HEK293 (cell line): ENCODE measurements around the gene PRKCE.

Experiments used
- CTCF ChIA-PET: fragments of 350-600 bp; formaldehyde crosslinking; extraction: SDS; loops from one replicate; lab custom pipeline; 2021; ENCODE audit warnings: antibody characterized with exemption; lab: Yijun Ruan, JAX
- POLR2A ChIA-PET: fragments of 300-600 bp; formaldehyde crosslinking; extraction: SDS; loops from one replicate; lab custom pipeline; 2020; ENCODE audit warnings: antibody characterized with exemption, inconsistent platforms; lab: Yijun Ruan, JAX
- H3K27ac ChIP-seq: fragments of 200-500 bp; sonication (Bioruptor generic); 2 replicates; pipeline ENCODE4 v1.5.1; 2014; ENCODE audit warnings: low read depth, low read length, control low read depth, inconsistent platforms; ENCODE audit errors: extremely low read depth
- H3K36me3 ChIP-seq, 2 experiments: fragments of 200-500 bp in 1 of 2; sonication (Bioruptor generic) in 1 of 2; 1 replicate in 1 of 2; 2 replicates in 1 of 2; pipeline ENCODE4 v1.5.1; 2014 to 2017; ENCODE audit warnings: inconsistent platforms in 2 of 2, low read length in 2 of 2; ENCODE audit not compliant: control insufficient read depth in 2 of 2, insufficient read depth in 1 of 2
- H3K4me1 ChIP-seq: fragments of 200-500 bp; sonication (Bioruptor generic); 2 replicates; pipeline ENCODE4 v1.5.1; 2014; ENCODE audit warnings: mild to moderate bottlenecking, low read length, inconsistent platforms; ENCODE audit not compliant: control insufficient read depth, insufficient read depth
- H3K4me3 ChIP-seq: 2 replicates; pipeline ENCODE4 v1.5.1; 2011; ENCODE audit warnings: low read depth, mild to moderate bottlenecking, control low read depth, low read length, moderate library complexity
- H3K9me3 ChIP-seq: fragments of 200-500 bp; sonication (Bioruptor generic); 2 replicates; pipeline ENCODE4 v1.5.1; 2014; ENCODE audit warnings: low read depth, low read length, inconsistent platforms; ENCODE audit not compliant: control insufficient read depth, insufficient read depth
- CTCF ChIP-seq: fragments of 450-650 bp; formaldehyde crosslinking; IDR thresholded peaks from 2 replicates; pipeline ENCODE4 v1.5.1; 2016; ENCODE audit warnings: missing biosample characterization, missing genetic modification characterization
- EGR2 ChIP-seq: fragments of 450-650 bp; formaldehyde crosslinking; IDR thresholded peaks from 2 replicates; pipeline ENCODE4 v1.5.1; 2016; ENCODE audit warnings: low read depth, missing biosample characterization, missing genetic modification characterization
- KLF1 ChIP-seq: fragments of 450-650 bp; formaldehyde crosslinking; IDR thresholded peaks from 2 replicates; pipeline ENCODE4 v1.5.1; 2016; ENCODE audit warnings: missing biosample characterization, missing genetic modification characterization
- MZF1 ChIP-seq: fragments of 450-650 bp; formaldehyde crosslinking; IDR thresholded peaks from 2 replicates; pipeline ENCODE4 v1.5.1; 2017; ENCODE audit warnings: missing biosample characterization, missing genetic modification characterization, borderline replicate concordance
- REPIN1 ChIP-seq: fragments of 450-650 bp; formaldehyde crosslinking; IDR thresholded peaks from 2 replicates; pipeline ENCODE4 v1.5.1; 2017; ENCODE audit warnings: missing biosample characterization, missing genetic modification characterization, low read depth
- SETDB1 ChIP-seq: IDR thresholded peaks from one replicate; pipeline ENCODE4 v1.6.1; 2017; ENCODE audit warnings: mild to moderate bottlenecking, low read length, moderate library complexity, mixed read lengths; ENCODE audit not compliant: insufficient read length
- TCF7L2 ChIP-seq: IDR thresholded peaks from 2 replicates; pipeline ENCODE4 v1.6.1; 2011; ENCODE audit warnings: low read depth, mild to moderate bottlenecking, inconsistent platforms, low read length, moderate library complexity, borderline replicate concordance
- YY2 ChIP-seq: fragments of 450-650 bp; formaldehyde crosslinking; IDR thresholded peaks from 2 replicates; pipeline ENCODE4 v1.5.1; 2016; ENCODE audit warnings: missing biosample characterization, missing genetic modification characterization
- ZBTB17 ChIP-seq: fragments of 450-650 bp; formaldehyde crosslinking; IDR thresholded peaks from 2 replicates; pipeline ENCODE4 v1.5.1; 2016; ENCODE audit warnings: missing biosample characterization, missing genetic modification characterization
- ZEB2 ChIP-seq: fragments of 450-650 bp; formaldehyde crosslinking; IDR thresholded peaks from 2 replicates; pipeline ENCODE4 v1.5.1; 2016; ENCODE audit warnings: missing biosample characterization, missing genetic modification characterization
- ZFP3 ChIP-seq: fragments of 450-650 bp; formaldehyde crosslinking; IDR thresholded peaks from 2 replicates; pipeline ENCODE4 v1.5.1; 2016; ENCODE audit warnings: low read depth, missing biosample characterization, missing genetic modification characterization
- ZNF140 ChIP-seq: fragments of 450-650 bp; formaldehyde crosslinking; IDR thresholded peaks from 2 replicates; pipeline ENCODE4 v1.5.1; 2016; ENCODE audit warnings: missing biosample characterization, missing genetic modification characterization
- ZNF169 ChIP-seq: fragments of 450-650 bp; formaldehyde crosslinking; IDR thresholded peaks from 2 replicates; pipeline ENCODE4 v1.5.1; 2016; ENCODE audit warnings: missing biosample characterization, missing genetic modification characterization
- ZNF18 ChIP-seq: fragments of 450-650 bp; formaldehyde crosslinking; IDR thresholded peaks from 2 replicates; pipeline ENCODE4 v1.5.1; 2016; ENCODE audit warnings: missing biosample characterization, missing genetic modification characterization
- ZNF202 ChIP-seq: fragments of 450-650 bp; formaldehyde crosslinking; IDR thresholded peaks from 2 replicates; pipeline ENCODE4 v1.5.1; 2016; ENCODE audit warnings: missing biosample characterization, missing genetic modification characterization, borderline replicate concordance
- ZNF211 ChIP-seq: fragments of 450-650 bp; formaldehyde crosslinking; IDR thresholded peaks from 2 replicates; pipeline ENCODE4 v1.5.1; 2016; ENCODE audit warnings: low read depth, missing biosample characterization, missing genetic modification characterization
- ZNF366 ChIP-seq: fragments of 450-650 bp; formaldehyde crosslinking; conservative IDR thresholded peaks from 2 replicates; pipeline ENCODE4 v1.5.1; 2016; ENCODE audit warnings: missing biosample characterization, missing genetic modification characterization
- ZNF416 ChIP-seq: fragments of 450-650 bp; formaldehyde crosslinking; IDR thresholded peaks from 2 replicates; pipeline ENCODE4 v1.5.1; 2016; ENCODE audit warnings: missing biosample characterization, missing genetic modification characterization
- ZNF473 ChIP-seq: fragments of 450-650 bp; formaldehyde crosslinking; IDR thresholded peaks from 2 replicates; pipeline ENCODE4 v1.5.1; 2017; ENCODE audit warnings: missing biosample characterization, missing genetic modification characterization
- ZNF521 ChIP-seq: fragments of 450-650 bp; formaldehyde crosslinking; IDR thresholded peaks from 2 replicates; pipeline ENCODE4 v1.5.1; 2017; ENCODE audit warnings: missing biosample characterization, mild to moderate bottlenecking, missing genetic modification characterization
- ZNF558 ChIP-seq: fragments of 450-650 bp; formaldehyde crosslinking; IDR thresholded peaks from 2 replicates; pipeline ENCODE4 v1.5.1; 2016; ENCODE audit warnings: missing biosample characterization, missing genetic modification characterization
- ZNF610 ChIP-seq: fragments of 450-650 bp; formaldehyde crosslinking; IDR thresholded peaks from 2 replicates; pipeline ENCODE4 v1.5.1; 2016; ENCODE audit warnings: missing biosample characterization, missing genetic modification characterization, borderline replicate concordance
- ZNF658 ChIP-seq: fragments of 450-650 bp; formaldehyde crosslinking; IDR thresholded peaks from 2 replicates; pipeline ENCODE4; 2016; ENCODE audit warnings: missing biosample characterization, missing genetic modification characterization
- ZNF660 ChIP-seq: fragments of 450-650 bp; IDR thresholded peaks from 2 replicates; pipeline ENCODE4 v1.5.1; 2018; ENCODE audit warnings: missing biosample characterization, mild to moderate bottlenecking, missing genetic modification characterization
- ZNF830 ChIP-seq: fragments of 450-650 bp; IDR thresholded peaks from 2 replicates; pipeline ENCODE4 v1.5.0; 2018; ENCODE audit warnings: missing biosample characterization, missing genetic modification characterization, low read depth, mild to moderate bottlenecking, moderate library complexity
- ZNF837 ChIP-seq: fragments of 450-650 bp; formaldehyde crosslinking; IDR thresholded peaks from 2 replicates; pipeline ENCODE4 v1.5.1; 2016; ENCODE audit warnings: missing biosample characterization, missing genetic modification characterization
- ZSCAN18 ChIP-seq: fragments of 450-650 bp; formaldehyde crosslinking; IDR thresholded peaks from 2 replicates; pipeline ENCODE4 v1.5.1; 2016; ENCODE audit warnings: missing biosample characterization, missing genetic modification characterization
- TF ChIP-seq, protein P1 (sequence below): fragments of 450-650 bp; formaldehyde crosslinking; IDR thresholded peaks from 2 replicates; pipeline ENCODE4 v1.5.1; 2016; ENCODE audit warnings: missing biosample characterization, missing genetic modification characterization

Gene PRKCE

GRCh38 chr2:46003903-46004473 is 352.5 kb downstream of the PRKCE start:
- Histone ChIP-seq H3K27ac (no peak overlapping the region), H3K36me3 (peaks cover 0 to 16% of the 10 kb centered on the region in 2 experiments; a peak in 1 of 3 replicates), H3K9me3 (no peaks in the 10 kb centered on the region), H3K4me1 (no peaks in the 10 kb centered on the region), H3K4me3 (no peak overlapping the region)
- ChIA-PET CTCF (interaction anchor here (0.7 to 3.2 kb wide), 3 partner anchors 11 to 473 kb away, joined by 3 to 19 read pairs (median 3); no protein-coding TSS in a partner anchor), POLR2A (no interaction called here)
- TF ChIP-seq ZNF658 (tag by site-specific recombination) (no peak), ZEB2 (tag by site-specific recombination) (no peak), ZNF18 (no peak), ZNF558 (no peak), ZSCAN18 (tag by site-specific recombination) (no peak), ZNF660 (tag by site-specific recombination) (no peak), ZNF140 (tag by site-specific recombination) (no peak), ZNF610 (tag by site-specific recombination) (no peak), ZNF416 (tag by site-specific recombination) (no peak), ZNF473 (no peak), TCF7L2 (no peak), ZFP3 (tag by site-specific recombination) (no peak), YY2 (tag by site-specific recombination) (no peak), ZNF211 (tag by site-specific recombination) (no peak), KLF1 (no peak), ZNF837 (tag by site-specific recombination) (no peak), ZNF366 (tag by site-specific recombination) (no peak), CTCF (tag by site-specific recombination) (no peak)
- TF ChIP-seq, all 188 proteins: peak for 0

DNA sequence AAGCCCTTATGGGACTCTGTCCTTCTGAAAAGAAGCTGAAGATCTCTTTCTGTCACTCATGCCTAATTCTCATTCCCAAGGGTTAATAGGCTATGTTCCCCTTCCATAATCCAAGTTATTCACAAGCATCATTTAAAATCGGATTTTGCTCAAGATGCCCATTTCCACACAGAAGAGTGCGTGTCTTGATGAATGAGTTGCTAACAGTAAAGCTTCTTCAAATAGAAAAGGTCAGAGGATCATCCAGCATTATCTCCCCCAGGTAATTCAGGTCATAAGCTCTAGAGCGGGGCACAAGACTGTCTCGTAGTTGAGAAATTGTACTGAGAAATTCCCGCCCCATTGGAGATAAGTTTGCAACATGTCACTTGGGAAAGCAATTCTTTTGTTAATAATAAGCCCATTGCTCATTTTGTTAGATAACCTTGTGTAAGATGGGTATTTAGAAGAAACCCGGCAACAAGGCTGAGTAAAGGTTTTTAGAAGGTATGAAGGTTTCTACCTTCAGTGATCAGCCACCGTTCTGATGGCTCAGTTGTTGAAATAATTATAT is 355.1 kb downstream of the PRKCE start:
- H3K36me3 ChIP-seq, result peaks cover 0 to 14% of the 10 kb centered on the region in 2 experiments; a peak in 1 of 3 replicates
- H3K27ac ChIP-seq, result no peak overlapping the region
- no peaks in the 10 kb centered on the region for H3K4me1 ChIP-seq
- TF ChIP-seq SETDB1 (no peak), ZBTB17 (no peak), ZNF169 (tag by site-specific recombination) (no peak), ZNF521 (no peak), REPIN1 (tag by site-specific recombination) (no peak), MZF1 (tag by site-specific recombination) (no peak), ZEB2 (tag by site-specific recombination) (no peak), ZSCAN18 (tag by site-specific recombination) (no peak), ZNF202 (no peak), ZNF830 (no peak), EGR2 (tag by site-specific recombination) (no peak)
- TF ChIP-seq, protein P1, sequence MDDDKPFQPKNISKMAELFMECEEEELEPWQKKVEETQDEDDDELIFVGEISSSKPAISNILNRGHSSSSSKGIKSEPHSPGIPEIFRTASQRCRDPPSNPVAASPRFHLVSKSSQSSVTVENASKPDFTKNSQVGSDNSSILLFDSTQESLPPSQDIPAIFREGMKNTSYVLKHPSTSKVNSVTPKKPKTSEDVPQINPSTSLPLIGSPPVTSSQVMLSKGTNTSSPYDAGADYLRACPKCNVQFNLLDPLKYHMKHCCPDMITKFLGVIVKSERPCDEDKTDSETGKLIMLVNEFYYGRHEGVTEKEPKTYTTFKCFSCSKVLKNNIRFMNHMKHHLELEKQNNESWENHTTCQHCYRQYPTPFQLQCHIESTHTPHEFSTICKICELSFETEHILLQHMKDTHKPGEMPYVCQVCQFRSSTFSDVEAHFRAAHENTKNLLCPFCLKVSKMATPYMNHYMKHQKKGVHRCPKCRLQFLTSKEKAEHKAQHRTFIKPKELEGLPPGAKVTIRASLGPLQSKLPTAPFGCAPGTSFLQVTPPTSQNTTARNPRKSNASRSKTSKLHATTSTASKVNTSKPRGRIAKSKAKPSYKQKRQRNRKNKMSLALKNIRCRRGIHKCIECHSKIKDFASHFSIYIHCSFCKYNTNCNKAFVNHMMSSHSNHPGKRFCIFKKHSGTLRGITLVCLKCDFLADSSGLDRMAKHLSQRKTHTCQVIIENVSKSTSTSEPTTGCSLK (tag by site-specific recombination), result no peak
- POLR2A ChIA-PET, result no interaction called here
- no peak overlapping the region for H3K4me3 ChIP-seq
- no peaks in the 10 kb centered on the region for H3K9me3 ChIP-seq
- CTCF ChIA-PET, result interaction anchor here (0.7 to 1.2 kb wide), 4 partner anchors 13 to 456 kb away, joined by 3 to 4 read pairs (median 4); no protein-coding TSS in a partner anchor
